ENCODE results near the gene ATG7.
A peak's percentile ranks its signal among the peaks of the same experiment; 100 is the strongest.
"Not testable (repeated sequence)": the region's sequence is repeated elsewhere in the genome, so short reads cannot be mapped to it uniquely, and the experiment has no call there.

The ATG7 gene

DNA sequence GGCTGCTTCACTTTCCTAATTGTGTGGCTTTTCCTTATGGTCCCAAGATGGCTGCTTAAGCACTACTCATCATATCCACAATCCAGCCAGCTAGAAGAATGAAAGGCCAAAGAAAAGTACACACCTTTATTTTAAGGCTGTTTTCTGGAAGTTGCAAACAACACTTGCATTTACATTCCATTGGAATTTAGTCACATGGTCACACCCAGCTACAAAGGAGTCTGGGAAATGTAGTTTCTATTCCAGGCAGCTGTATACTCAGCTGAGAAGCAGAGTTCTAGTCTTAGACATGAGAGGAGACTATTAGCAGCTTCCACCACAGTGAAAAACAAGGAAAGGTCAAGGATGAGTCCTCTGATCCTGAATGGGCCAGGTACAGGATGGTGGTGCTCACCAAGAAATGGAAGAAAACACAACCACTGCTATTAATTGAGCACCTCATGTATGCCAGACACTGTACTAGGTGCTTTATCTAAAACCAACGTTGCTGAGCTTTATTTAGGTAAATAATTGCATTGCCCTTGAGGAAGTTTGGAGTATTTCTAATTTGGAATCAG, 28.0 kb upstream of the ATG7 start:
- no peaks in the 10 kb centered on the region for H3K36me3 ChIP-seq (replicated peaks)
- in situ Hi-C loops (cut with MboI; ENCODE audit: low sequenced_read_pairs), result no loop called here
- H3K27me3 ChIP-seq (ENCODE audit: low read depth), result no peaks in the 10 kb centered on the region
- no peaks in the 10 kb centered on the region for H3K9me3 ChIP-seq
- H3K4me3 ChIP-seq, result no peak overlapping the region
- H3K4me1 ChIP-seq, result no peaks in the 10 kb centered on the region
- no peak for DNase-seq (ENCODE audit: low spot score in 2 of 2)

DNA sequence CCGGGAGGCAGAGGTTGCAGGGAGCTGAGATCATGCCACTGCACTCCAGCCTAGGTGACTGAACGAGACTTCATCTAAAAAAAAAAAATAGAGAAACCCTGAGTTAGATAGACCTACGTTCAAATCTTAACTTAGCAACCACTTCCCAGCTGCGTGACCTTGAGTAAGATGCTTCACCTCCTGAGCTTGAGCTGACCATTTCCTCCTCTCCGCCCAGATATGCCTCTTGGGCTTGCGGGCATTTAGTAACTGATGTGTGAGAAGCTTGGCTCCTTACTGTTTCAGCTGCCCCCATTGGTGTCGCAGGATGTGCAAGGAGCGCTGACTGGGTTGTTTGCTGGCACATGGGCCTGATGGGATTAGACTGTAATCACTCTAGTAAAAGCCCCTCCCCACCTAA, 26.9 kb upstream of the ATG7 start:
- in situ Hi-C loops (cut with MboI; ENCODE audit: low sequenced_read_pairs), result no loop called here
- Histone ChIP-seq H3K4me3 (no peak overlapping the region), H3K9me3 (no peaks in the 10 kb centered on the region), H3K4me1 (no peaks in the 10 kb centered on the region), H3K36me3 (replicated peaks) (no peaks in the 10 kb centered on the region), H3K27me3 (ENCODE audit: low read depth) (no peaks in the 10 kb centered on the region)
- no peak for DNase-seq (ENCODE audit: low spot score in 2 of 2)

DNA sequence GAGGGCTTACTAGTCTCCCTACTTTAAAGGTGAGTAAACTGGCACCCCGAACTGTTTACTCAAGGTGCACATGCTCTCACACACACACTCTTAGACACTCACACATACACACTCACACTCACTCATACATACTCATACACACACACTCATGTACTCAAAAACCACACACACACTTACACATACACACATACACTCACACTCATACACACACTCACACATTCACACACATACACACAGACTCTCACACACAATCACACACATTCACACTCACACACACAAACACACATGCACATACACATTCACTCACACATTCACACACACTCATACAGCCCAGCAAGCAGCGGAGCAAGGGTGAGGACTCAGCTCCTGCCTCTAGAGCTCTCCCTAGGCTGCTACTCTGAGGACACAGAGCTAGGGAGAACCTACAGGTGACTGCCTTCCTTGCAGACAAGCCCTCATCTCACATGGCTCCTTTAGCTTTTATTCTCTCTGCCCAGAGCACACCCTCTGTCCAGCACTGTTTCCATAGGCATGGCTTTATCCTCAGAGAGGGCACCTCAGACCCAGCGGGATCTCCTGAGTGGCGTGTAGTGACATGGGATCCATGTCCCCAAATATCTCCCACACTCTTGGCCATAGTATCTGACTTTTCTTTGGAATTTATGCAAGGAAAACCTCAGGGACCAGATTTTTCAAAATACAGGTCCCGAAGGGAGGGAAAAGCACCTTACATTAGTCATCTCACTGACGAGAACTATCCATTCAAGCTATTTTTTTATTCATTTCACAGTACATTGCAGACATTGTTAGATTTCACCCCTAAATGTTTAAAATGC, 26.2 kb upstream of the ATG7 start:
- H3K4me3 ChIP-seq, result no peak overlapping the region
- in situ Hi-C loops (cut with MboI; ENCODE audit: low sequenced_read_pairs), result no loop called here
- no peaks in the 10 kb centered on the region for H3K4me1 ChIP-seq

DNA sequence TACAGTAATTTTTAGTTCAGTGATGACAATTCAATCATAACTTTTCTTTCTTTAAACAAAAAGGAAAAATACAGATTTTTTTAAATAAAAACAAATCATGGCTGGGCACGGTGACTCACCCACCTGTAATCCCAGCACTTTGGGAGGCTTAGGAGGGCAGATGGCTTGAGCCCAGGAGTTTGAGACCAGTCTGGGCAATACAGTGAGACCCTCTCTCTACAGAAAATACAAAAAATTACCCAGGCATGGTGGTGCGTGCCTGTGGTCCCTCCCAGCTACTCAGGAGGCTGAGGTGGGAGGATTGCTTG, 25.6 kb upstream of the ATG7 start:
- in situ Hi-C loops (cut with MboI; ENCODE audit: low sequenced_read_pairs), result no loop called here
- no peaks in the 10 kb centered on the region for H3K9me3 ChIP-seq
- no peak overlapping the region for H3K4me3 ChIP-seq
- no peaks in the 10 kb centered on the region for H3K4me1 ChIP-seq
- H3K27me3 ChIP-seq (ENCODE audit: low read depth), result no peaks in the 10 kb centered on the region
- no peaks in the 10 kb centered on the region for H3K36me3 ChIP-seq (replicated peaks)
- DNase-seq (ENCODE audit: low spot score in 2 of 2), result no peak

More for the DNA sequence above, 26.2 kb upstream of the ATG7 start:
- DNase-seq (ENCODE audit: low spot score in 2 of 2), result no peak
- Histone ChIP-seq H3K36me3 (replicated peaks) (no peaks in the 10 kb centered on the region), H3K9me3 (no peaks in the 10 kb centered on the region), H3K27me3 (ENCODE audit: low read depth) (no peaks in the 10 kb centered on the region)

DNA sequence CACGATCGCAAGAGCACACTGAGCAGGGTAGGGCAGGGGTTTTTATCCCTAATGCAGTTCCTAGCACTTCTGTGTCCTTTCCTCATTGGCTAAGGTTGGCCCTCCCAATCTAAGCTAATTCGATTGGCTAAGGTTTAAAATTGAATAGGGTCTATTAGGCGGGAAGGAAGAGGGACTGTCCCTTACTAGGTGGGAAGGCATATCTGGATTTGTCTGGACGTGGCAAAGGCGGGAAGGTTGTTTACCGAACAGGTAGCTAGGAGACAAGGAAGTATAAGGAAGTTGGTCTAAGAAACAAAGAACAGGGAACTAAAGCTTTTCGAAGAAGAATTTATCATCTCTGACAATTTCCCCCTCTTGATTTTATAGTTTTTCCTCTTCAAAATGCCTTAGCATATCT, 24.8 kb upstream of the ATG7 start:
- H3K27me3 ChIP-seq (ENCODE audit: low read depth), result no peaks in the 10 kb centered on the region
- H3K9me3 ChIP-seq, result no peaks in the 10 kb centered on the region
- no peaks in the 10 kb centered on the region for H3K4me1 ChIP-seq
- no peak overlapping the region for H3K4me3 ChIP-seq
- H3K36me3 ChIP-seq (replicated peaks), result no peaks in the 10 kb centered on the region
- in situ Hi-C loops (cut with MboI; ENCODE audit: low sequenced_read_pairs), result no loop called here
- DNase-seq (ENCODE audit: low spot score in 2 of 2), result no peak

DNA sequence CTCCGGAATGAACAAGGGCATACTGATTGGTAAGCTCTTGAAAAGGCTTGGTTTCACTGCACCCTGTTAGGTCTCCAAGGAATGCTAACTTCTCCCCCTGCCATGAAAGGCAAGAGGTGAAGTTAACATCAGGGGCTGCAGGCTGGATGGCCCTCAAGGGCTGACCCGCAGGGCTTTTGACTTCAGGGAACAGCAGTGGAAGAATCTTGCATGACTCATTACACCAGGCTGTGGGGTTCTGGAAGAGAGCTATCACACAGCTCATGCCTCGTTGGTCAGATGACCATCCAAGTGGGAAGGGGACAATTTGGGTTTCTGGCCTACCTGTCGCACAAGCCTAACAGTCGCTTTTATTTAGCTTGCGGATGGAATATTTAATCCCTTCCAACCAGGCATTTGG, 23.6 kb upstream of the ATG7 start:
- no peaks in the 10 kb centered on the region for H3K4me1 ChIP-seq

DNA sequence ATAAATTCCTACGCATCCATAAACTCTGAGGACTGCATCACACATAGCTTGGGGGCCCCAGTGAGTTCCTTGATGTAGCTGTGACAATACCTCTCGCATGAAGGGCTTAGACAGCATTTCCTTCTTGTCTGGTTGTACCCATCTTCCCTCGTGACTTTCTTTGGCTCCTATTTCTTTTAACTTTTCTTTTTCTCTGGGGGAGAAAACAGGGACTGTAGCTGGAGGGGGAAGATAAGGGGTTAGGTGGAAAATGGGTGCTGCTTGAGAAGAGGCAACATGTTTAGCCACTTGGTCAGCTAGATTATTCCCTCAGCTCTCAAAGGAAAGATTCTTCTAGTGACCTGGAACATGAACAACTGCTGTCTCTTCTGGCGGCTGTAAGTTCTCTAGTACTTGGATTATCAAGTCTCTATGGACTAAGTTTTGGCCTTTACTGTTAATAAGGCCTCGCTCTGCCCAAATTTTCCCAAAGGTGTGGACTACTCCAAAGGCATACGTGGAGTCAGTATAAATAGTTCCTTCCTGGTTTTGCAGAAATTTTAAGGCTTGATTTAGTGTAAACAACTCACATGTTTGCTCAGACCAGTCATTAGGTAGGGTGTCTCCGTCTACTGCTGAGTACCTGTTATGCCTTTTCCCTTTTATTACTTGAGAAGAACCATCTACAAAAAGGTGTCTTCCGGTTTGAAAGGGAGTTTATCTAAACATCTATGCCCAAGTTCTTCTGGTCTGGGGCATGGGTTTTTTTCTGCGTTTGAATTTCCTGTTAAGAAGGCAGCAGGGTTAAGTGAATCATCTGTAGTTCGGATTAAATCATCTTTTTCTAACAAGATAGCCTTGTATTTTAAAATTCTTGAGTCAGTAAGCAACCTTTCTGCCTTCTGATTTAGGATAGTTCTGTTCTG, 21.0 kb upstream of the ATG7 start:
- in situ Hi-C loops (cut with MboI; ENCODE audit: low sequenced_read_pairs), result no loop called here
- H3K27me3 ChIP-seq (ENCODE audit: low read depth), result no peaks in the 10 kb centered on the region
- H3K4me3 ChIP-seq, result no peak overlapping the region
- no peaks in the 10 kb centered on the region for H3K4me1 ChIP-seq
- H3K36me3 ChIP-seq (replicated peaks), result no peaks in the 10 kb centered on the region
- DNase-seq (ENCODE audit: low spot score in 2 of 2), result no peak
- H3K9me3 ChIP-seq, result no peaks in the 10 kb centered on the region

More for the DNA sequence above, 23.6 kb upstream of the ATG7 start:
- H3K4me3 ChIP-seq, result no peak overlapping the region
- H3K36me3 ChIP-seq (replicated peaks), result no peaks in the 10 kb centered on the region
- no peaks in the 10 kb centered on the region for H3K9me3 ChIP-seq
- H3K27me3 ChIP-seq (ENCODE audit: low read depth), result no peaks in the 10 kb centered on the region
- in situ Hi-C loops (cut with MboI; ENCODE audit: low sequenced_read_pairs), result no loop called here
- DNase-seq (ENCODE audit: low spot score in 2 of 2), result no peak

DNA sequence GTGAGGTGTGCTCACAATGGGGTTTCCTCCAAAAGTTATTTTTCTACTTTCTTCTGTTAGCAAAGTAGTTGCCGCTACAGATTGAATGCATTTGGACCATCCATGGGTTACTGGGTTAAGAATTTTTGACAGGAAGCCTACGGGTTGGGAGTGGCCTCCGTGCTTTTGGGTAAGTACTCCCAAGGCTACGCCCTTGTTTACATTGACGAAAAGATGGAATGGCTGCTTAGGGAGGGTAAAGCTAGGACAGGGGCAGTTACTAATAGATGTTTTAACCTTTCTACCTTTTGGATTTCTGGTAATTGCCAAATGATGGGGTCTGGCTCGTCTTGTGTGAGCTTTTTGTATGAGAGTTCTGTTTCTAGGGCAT, 20.4 kb upstream of the ATG7 start:
- in situ Hi-C loops (cut with MboI; ENCODE audit: low sequenced_read_pairs), result no loop called here
- H3K9me3 ChIP-seq, result no peaks in the 10 kb centered on the region
- no peaks in the 10 kb centered on the region for H3K4me1 ChIP-seq
- H3K27me3 ChIP-seq (ENCODE audit: low read depth), result no peaks in the 10 kb centered on the region
- H3K36me3 ChIP-seq (replicated peaks), result no peaks in the 10 kb centered on the region
- DNase-seq (ENCODE audit: low spot score in 2 of 2), result no peak
- H3K4me3 ChIP-seq, result no peak overlapping the region

DNA sequence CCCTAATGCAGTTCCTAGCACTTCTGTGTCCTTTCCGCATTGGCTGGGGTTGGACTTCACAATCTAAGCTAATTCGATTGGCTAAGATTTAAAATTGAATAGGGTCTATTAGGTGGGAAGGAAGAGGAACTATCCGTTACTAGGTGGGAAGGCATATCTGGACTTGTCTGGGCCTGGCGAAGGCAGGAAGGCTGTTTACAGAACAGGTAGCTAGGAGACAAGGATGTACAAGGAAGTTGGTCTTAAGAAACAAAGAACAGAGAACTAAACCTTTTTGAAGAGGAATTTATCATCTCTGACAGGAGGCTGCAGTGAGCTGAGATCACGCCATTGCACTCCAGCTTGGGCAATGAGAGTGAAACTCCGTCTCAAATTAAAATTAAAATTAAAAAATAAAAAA, 17.3 kb upstream of the ATG7 start:
- in situ Hi-C loops (cut with MboI; ENCODE audit: low sequenced_read_pairs), result no loop called here
- H3K4me3 ChIP-seq, result no peak overlapping the region

DNA sequence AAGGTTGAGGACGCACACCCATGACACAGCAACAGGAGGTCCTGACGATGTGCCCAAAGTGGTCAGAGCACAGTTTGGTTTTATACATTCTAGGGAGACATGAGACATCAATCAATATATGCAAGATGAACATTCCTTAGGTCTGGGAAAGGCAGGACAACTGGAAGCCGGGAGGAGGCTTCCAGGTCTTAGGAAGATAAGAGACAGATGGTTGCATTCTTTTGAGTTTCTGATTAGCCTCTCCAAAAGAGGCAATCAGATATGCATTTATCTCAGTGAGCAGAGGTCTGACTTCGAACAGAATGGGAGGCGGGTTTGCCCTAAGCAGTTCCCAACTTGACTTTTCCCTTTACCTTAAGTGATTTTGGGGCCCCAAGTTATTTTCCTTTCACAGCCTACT, 16.7 kb upstream of the ATG7 start:
- DNase-seq (ENCODE audit: low spot score in 2 of 2); H3K36me3 ChIP-seq (replicated peaks); H3K9me3 ChIP-seq; H3K4me1 ChIP-seq; H3K4me3 ChIP-seq; H3K27me3 ChIP-seq (ENCODE audit: low read depth); in situ Hi-C loops (cut with MboI; ENCODE audit: low sequenced_read_pairs): not testable (repeated sequence)

More for the DNA sequence above, 17.3 kb upstream of the ATG7 start:
- Histone ChIP-seq H3K4me1 (no peaks in the 10 kb centered on the region), H3K9me3 (no peaks in the 10 kb centered on the region), H3K36me3 (replicated peaks) (no peaks in the 10 kb centered on the region), H3K27me3 (ENCODE audit: low read depth) (no peaks in the 10 kb centered on the region)
- no peak for DNase-seq (ENCODE audit: low spot score in 2 of 2)

DNA sequence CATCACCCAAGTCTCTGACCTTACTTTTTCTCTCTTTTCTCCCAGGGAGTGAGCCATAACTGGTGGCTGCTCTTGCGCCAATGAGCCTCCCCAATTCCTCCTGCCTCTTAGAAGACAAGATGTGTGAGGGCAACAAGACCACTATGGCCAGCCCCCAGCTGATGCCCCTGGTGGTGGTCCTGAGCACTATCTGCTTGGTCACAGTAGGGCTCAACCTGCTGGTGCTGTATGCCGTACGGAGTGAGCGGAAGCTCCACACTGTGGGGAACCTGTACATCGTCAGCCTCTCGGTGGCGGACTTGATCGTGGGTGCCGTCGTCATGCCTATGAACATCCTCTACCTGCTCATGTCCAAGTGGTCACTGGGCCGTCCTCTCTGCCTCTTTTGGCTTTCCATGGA, 13.2 kb upstream of the ATG7 start:
- no peaks in the 10 kb centered on the region for H3K4me1 ChIP-seq
- H3K36me3 ChIP-seq (replicated peaks), result no peaks in the 10 kb centered on the region
- H3K27me3 ChIP-seq (ENCODE audit: low read depth), result peaks cover 8% of the 10 kb centered on the region; the same call in 1 of the 2 replicates
- in situ Hi-C loops (cut with MboI; ENCODE audit: low sequenced_read_pairs), result no loop called here
- H3K4me3 ChIP-seq, result no peak overlapping the region
- no peaks in the 10 kb centered on the region for H3K9me3 ChIP-seq
- DNase-seq (ENCODE audit: low spot score in 2 of 2), result no peak

DNA sequence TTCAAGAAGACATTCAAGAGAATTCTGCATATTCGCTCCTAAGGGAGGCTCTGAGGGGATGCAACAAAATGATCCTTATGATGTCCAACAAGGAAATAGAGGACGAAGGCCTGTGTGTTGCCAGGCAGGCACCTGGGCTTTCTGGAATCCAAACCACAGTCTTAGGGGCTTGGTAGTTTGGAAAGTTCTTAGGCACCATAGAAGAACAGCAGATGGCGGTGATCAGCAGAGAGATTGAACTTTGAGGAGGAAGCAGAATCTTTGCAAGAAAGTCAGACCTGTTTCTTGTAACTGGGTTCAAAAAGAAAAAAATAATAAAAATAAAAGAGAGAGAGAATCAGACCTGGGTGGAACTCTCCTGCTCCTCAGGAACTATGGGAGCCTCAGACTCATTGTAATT, 11.7 kb upstream of the ATG7 start:
- no peak for DNase-seq (ENCODE audit: low spot score in 2 of 2)
- in situ Hi-C loops (cut with MboI; ENCODE audit: low sequenced_read_pairs), result no loop called here
- peaks cover 15% of the 10 kb centered on the region for H3K27me3 ChIP-seq (ENCODE audit: low read depth)
- no peaks in the 10 kb centered on the region for H3K4me1 ChIP-seq
- no peak overlapping the region for H3K4me3 ChIP-seq
- no peaks in the 10 kb centered on the region for H3K36me3 ChIP-seq (replicated peaks)
- no peaks in the 10 kb centered on the region for H3K9me3 ChIP-seq

DNA sequence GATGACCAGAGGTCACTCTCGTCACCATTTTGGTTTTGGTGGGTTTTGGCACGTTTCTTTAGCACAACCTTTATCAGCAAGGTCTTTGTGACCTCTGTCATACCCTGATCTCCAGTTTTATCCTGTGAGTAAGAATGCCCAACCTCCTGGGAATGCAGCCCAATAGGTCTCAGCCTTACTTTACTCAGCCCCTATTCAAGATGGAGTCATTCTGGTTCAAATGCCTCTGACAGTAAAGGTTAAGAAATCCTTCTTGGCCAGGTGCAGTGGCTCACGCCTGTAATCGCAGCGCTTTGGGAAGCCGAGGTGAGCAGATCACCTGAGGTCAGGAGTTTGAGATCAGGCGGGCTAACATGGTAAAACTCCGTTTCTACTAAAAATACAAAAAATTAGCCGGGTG, 3.2 kb upstream of the ATG7 start:
- Histone ChIP-seq H3K4me3 (no peak overlapping the region), H3K9me3 (no peaks in the 10 kb centered on the region), H3K4me1 (peaks cover 3% of the 10 kb centered on the region; the same call in 1 of the 2 replicates), H3K27me3 (ENCODE audit: low read depth) (peaks cover 7% of the 10 kb centered on the region), H3K36me3 (replicated peaks) (no peaks in the 10 kb centered on the region)
- no peak for DNase-seq (ENCODE audit: low spot score in 2 of 2)
- in situ Hi-C loops (cut with MboI; ENCODE audit: low sequenced_read_pairs), result no loop called here

DNA sequence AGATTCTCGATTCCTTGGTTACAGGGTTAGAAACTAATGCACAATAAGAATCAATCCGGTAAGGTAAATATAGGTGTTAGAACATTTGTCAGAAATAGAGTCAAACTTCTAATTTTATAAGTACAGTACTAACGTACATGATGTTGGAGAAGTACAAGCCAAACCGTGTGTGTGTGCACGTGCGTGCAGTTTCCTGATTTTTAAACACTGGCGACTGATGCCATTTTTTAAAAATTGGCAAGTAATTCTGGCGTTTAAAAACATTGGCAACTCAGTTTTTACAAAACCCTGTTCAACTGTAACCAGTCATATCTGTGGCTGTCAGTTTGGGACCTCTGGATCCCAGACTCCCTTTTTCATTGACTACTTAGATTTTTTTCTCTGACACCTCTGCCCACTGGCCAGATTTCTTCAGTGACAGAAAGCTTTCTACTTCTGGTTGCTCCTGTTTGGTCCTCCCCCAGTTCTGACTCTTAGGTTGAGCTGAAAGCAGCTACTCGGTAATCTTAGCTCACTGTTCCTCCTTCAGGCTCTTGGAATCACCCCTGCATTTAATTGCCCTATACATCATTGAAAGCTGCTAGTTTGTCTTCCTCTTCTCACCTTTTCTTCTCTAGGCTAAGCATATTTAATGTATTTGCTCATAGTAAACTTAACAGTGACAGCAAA, 843 bp downstream of the ATG7 start:
- H3K4me3 ChIP-seq, result peak overlapping the region; percentile 83
- no peaks in the 10 kb centered on the region for H3K36me3 ChIP-seq (replicated peaks)
- no peaks in the 10 kb centered on the region for H3K9me3 ChIP-seq
- in situ Hi-C loops (cut with MboI; ENCODE audit: low sequenced_read_pairs), result no loop called here
- peaks cover 3% of the 10 kb centered on the region; the same call in 1 of the 2 replicates for H3K4me1 ChIP-seq
- no peaks in the 10 kb centered on the region for H3K27me3 ChIP-seq (ENCODE audit: low read depth)
- no peak for DNase-seq (ENCODE audit: low spot score in 2 of 2)
